HCT116 (cell line): ENCODE results near the gene CHST11.

Experiments
- CBX3 ChIP-seq: IDR thresholded peaks from 2 replicates; pipeline ENCODE4 v1.6.1; 2012; ENCODE audit warnings: low read depth
- EZH2 ChIP-seq: fragments of 200-600 bp; sonication (generic); IDR thresholded peaks from 2 replicates; pipeline ENCODE4 v1.6.1; 2017; ENCODE audit warnings: antibody characterized with exemption, mixed run types
- FOSL1 ChIP-seq: IDR thresholded peaks from 2 replicates; pipeline ENCODE4 v1.6.1; 2012; ENCODE audit warnings: low read depth
- POLR2A ChIP-seq: IDR thresholded peaks from 2 replicates; pipeline ENCODE4 v1.7.0; 2011; ENCODE audit warnings: borderline replicate concordance; ENCODE audit not compliant: insufficient read depth, insufficient read length; ENCODE audit errors: extremely low read depth
- POLR2AphosphoS5 ChIP-seq: IDR thresholded peaks from 2 replicates; pipeline ENCODE4 v1.6.1; 2011; ENCODE audit warnings: mild to moderate bottlenecking, low read depth, low read length, moderate library complexity
- RAD21 ChIP-seq: IDR thresholded peaks from 2 replicates; pipeline ENCODE4 v1.6.1; 2012; ENCODE audit warnings: low read depth, mild to moderate bottlenecking
- YY1 ChIP-seq: IDR thresholded peaks from 2 replicates; pipeline ENCODE4 v1.6.1; 2011; ENCODE audit warnings: low read length, low read depth, moderate library complexity, mild to moderate bottlenecking; ENCODE audit not compliant: insufficient replicate concordance; ENCODE audit errors: extremely low read depth
- ZFX ChIP-seq: fragments of 450-650 bp; IDR thresholded peaks from 2 replicates; pipeline ENCODE4 v1.6.1; 2017
- TF ChIP-seq, protein P1 (sequence below), 3 experiments: fragments of 200-600 bp in 1 of 3; sonication (generic) in 1 of 3; IDR thresholded peaks in 2 of 3; conservative IDR thresholded peaks in 1 of 3; 2 replicates each; pipeline ENCODE4 v1.5.1; 2012 to 2017; ENCODE audit warnings: low read depth in 2 of 3, low read length in 2 of 3, antibody characterized with exemption in 1 of 3, borderline replicate concordance in 1 of 3, control low read depth in 1 of 3, mild to moderate bottlenecking in 1 of 3, mixed read lengths in 1 of 3, mixed run types in 1 of 3, moderate library complexity in 1 of 3; ENCODE audit not compliant: insufficient read depth in 1 of 3
- TF ChIP-seq, protein P2 (sequence below): IDR thresholded peaks from 2 replicates; pipeline ENCODE4 v1.6.1; 2012
- TF ChIP-seq, protein P3 (sequence below): IDR thresholded peaks from 2 replicates; pipeline ENCODE4 v1.6.1; 2011; ENCODE audit warnings: mild to moderate bottlenecking, low read length, moderate library complexity; ENCODE audit not compliant: insufficient replicate concordance; ENCODE audit errors: extremely low read depth
- TF ChIP-seq, protein P4 (sequence below): IDR thresholded peaks from 2 replicates; pipeline ENCODE4 v1.6.1; 2012
- TF ChIP-seq, protein P5 (sequence below): IDR thresholded peaks from 2 replicates; pipeline ENCODE4 v1.6.1; 2012; ENCODE audit warnings: low read depth

DNA sequence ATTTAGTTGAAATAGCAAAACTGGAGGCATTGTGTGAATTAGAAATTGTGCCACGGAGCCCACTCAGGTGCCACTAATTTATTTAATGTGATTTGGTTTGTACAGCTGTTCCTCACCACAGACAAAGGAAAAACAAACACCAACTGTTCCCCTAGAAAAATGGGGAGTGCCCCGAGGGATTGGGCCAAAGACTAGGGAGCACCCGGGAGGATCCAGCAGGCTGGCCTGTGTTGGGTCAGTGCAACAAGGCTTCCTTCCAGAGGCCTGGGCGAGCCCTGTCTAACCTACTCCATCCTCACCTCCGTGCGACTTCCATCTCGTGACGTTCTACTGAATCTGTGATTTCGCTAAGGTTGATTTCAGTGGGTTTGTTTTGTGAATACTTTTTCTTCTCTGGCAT is 206.2 kb downstream of the CHST11 start:
- TF ChIP-seq, protein P1, sequence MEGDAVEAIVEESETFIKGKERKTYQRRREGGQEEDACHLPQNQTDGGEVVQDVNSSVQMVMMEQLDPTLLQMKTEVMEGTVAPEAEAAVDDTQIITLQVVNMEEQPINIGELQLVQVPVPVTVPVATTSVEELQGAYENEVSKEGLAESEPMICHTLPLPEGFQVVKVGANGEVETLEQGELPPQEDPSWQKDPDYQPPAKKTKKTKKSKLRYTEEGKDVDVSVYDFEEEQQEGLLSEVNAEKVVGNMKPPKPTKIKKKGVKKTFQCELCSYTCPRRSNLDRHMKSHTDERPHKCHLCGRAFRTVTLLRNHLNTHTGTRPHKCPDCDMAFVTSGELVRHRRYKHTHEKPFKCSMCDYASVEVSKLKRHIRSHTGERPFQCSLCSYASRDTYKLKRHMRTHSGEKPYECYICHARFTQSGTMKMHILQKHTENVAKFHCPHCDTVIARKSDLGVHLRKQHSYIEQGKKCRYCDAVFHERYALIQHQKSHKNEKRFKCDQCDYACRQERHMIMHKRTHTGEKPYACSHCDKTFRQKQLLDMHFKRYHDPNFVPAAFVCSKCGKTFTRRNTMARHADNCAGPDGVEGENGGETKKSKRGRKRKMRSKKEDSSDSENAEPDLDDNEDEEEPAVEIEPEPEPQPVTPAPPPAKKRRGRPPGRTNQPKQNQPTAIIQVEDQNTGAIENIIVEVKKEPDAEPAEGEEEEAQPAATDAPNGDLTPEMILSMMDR (IDR thresholded peaks at IDR 0.05 in 2 of 3, conservative IDR thresholded peaks at IDR 0.05 in 1 of 3; ENCODE audit: borderline replicate concordance in 1 of 3, insufficient read depth in 1 of 3, low read depth in 2 of 3, low read length in 2 of 3): no peak
- no peak for TF ChIP-seq POLR2A
- TF ChIP-seq, protein P2, sequence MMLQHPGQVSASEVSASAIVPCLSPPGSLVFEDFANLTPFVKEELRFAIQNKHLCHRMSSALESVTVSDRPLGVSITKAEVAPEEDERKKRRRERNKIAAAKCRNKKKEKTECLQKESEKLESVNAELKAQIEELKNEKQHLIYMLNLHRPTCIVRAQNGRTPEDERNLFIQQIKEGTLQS: no peak
- no peak for TF ChIP-seq RAD21
- TF ChIP-seq ZFX: no peak
- no peak for TF ChIP-seq EZH2
- TF ChIP-seq, protein P3, sequence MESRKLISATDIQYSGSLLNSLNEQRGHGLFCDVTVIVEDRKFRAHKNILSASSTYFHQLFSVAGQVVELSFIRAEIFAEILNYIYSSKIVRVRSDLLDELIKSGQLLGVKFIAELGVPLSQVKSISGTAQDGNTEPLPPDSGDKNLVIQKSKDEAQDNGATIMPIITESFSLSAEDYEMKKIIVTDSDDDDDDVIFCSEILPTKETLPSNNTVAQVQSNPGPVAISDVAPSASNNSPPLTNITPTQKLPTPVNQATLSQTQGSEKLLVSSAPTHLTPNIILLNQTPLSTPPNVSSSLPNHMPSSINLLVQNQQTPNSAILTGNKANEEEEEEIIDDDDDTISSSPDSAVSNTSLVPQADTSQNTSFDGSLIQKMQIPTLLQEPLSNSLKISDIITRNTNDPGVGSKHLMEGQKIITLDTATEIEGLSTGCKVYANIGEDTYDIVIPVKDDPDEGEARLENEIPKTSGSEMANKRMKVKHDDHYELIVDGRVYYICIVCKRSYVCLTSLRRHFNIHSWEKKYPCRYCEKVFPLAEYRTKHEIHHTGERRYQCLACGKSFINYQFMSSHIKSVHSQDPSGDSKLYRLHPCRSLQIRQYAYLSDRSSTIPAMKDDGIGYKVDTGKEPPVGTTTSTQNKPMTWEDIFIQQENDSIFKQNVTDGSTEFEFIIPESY: no peak
- no peak for TF ChIP-seq POLR2AphosphoS5
- TF ChIP-seq, protein P4, sequence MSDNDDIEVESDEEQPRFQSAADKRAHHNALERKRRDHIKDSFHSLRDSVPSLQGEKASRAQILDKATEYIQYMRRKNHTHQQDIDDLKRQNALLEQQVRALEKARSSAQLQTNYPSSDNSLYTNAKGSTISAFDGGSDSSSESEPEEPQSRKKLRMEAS: no peak
- TF ChIP-seq CBX3: no peak
- TF ChIP-seq YY1: no peak
- TF ChIP-seq FOSL1: no peak
- TF ChIP-seq, protein P5, sequence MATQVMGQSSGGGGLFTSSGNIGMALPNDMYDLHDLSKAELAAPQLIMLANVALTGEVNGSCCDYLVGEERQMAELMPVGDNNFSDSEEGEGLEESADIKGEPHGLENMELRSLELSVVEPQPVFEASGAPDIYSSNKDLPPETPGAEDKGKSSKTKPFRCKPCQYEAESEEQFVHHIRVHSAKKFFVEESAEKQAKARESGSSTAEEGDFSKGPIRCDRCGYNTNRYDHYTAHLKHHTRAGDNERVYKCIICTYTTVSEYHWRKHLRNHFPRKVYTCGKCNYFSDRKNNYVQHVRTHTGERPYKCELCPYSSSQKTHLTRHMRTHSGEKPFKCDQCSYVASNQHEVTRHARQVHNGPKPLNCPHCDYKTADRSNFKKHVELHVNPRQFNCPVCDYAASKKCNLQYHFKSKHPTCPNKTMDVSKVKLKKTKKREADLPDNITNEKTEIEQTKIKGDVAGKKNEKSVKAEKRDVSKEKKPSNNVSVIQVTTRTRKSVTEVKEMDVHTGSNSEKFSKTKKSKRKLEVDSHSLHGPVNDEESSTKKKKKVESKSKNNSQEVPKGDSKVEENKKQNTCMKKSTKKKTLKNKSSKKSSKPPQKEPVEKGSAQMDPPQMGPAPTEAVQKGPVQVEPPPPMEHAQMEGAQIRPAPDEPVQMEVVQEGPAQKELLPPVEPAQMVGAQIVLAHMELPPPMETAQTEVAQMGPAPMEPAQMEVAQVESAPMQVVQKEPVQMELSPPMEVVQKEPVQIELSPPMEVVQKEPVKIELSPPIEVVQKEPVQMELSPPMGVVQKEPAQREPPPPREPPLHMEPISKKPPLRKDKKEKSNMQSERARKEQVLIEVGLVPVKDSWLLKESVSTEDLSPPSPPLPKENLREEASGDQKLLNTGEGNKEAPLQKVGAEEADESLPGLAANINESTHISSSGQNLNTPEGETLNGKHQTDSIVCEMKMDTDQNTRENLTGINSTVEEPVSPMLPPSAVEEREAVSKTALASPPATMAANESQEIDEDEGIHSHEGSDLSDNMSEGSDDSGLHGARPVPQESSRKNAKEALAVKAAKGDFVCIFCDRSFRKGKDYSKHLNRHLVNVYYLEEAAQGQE: no peak
